OCI-LY7 (cell line): ENCODE data around the gene OSM. TPM values are rescaled to one million over a fixed set of nuclear protein-coding genes. Genes with fewer than 3 reads are reported as not detected.
A peak's percentile ranks its signal among the peaks of the same experiment; 100 is the strongest.

Experiments
- BruUV-seq: library from RNA; stranded (reverse); fragments of 400-500 nt; replicated peaks from 2 replicates; lab custom pipeline; 2021; lab: Mats Ljungman, UMichigan
- CTCF ChIA-PET: fragments of 300-600 bp; sonication (Branson Sonifier 250); formaldehyde crosslinking; loops from one replicate; lab custom pipeline; 2022; ENCODE audit warnings: antibody characterized with exemption; ENCODE audit not compliant: unreplicated experiment; lab: Charles Lee
- POLR2A ChIA-PET: fragments of 300-600 bp; sonication (Branson Sonifier 250); formaldehyde crosslinking; loops from one replicate; lab custom pipeline; 2022; ENCODE audit warnings: antibody characterized with exemption; lab: Charles Lee
- DNase-seq: peaks from one replicate; pipeline ENCODE4 v3.0.0-alpha.2; 2015; ENCODE audit warnings: low spot score
- H2AFZ ChIP-seq: fragments of 200-600 bp; sonication (generic), shearing (Covaris generic); 2 replicates; pipeline ENCODE4 v1.6.1; 2014; ENCODE audit warnings: mild to moderate bottlenecking, antibody characterized with exemption, low read length, moderate library complexity
- H3K27ac ChIP-seq: fragments of 200-600 bp; sonication (generic); 2 replicates; pipeline ENCODE4 v1.5.1; 2014; ENCODE audit warnings: mixed run types, low read depth, mild to moderate bottlenecking, moderate library complexity, low read length, inconsistent platforms; ENCODE audit not compliant: poor library complexity, severe bottlenecking
- H3K36me3 ChIP-seq: fragments of 200-600 bp; sonication (generic); 2 replicates; pipeline ENCODE4 v1.6.1; 2014; ENCODE audit warnings: mild to moderate bottlenecking, antibody characterized with exemption, low read length, moderate library complexity, mixed read lengths; ENCODE audit not compliant: insufficient read depth
- H3K4me1 ChIP-seq: fragments of 200-600 bp; sonication (generic); 2 replicates; pipeline ENCODE4 v1.5.1; 2014; ENCODE audit warnings: mild to moderate bottlenecking, low read length; ENCODE audit not compliant: insufficient read depth, poor library complexity, severe bottlenecking
- H3K4me2 ChIP-seq: fragments of 200-600 bp; sonication (generic); 2 replicates; pipeline ENCODE4 v1.6.1; 2014; ENCODE audit warnings: mild to moderate bottlenecking, low read length
- H3K4me3 ChIP-seq: fragments of 200-600 bp; sonication (generic); 2 replicates; pipeline ENCODE4 v1.5.1; 2014; ENCODE audit warnings: mild to moderate bottlenecking, low read depth, low read length; ENCODE audit not compliant: poor library complexity, severe bottlenecking
- H3K79me2 ChIP-seq: fragments of 200-600 bp; sonication (generic); 2 replicates; pipeline ENCODE4 v1.6.1; 2016; ENCODE audit warnings: low read depth, mild to moderate bottlenecking, low read length, moderate library complexity, mixed read lengths; ENCODE audit not compliant: insufficient read depth
- H3K9me2 ChIP-seq: fragments of 200-600 bp; sonication (generic); 2 replicates; pipeline ENCODE4 v1.6.1; 2016; ENCODE audit warnings: mild to moderate bottlenecking, low read length, mixed read lengths; ENCODE audit not compliant: insufficient read depth
- H3K9me3 ChIP-seq: fragments of 200-600 bp; sonication (generic); 2 replicates; pipeline ENCODE4 v1.6.1; 2014; ENCODE audit warnings: mild to moderate bottlenecking, mixed run types, low read length, mixed read lengths
- H4K20me1 ChIP-seq: fragments of 200-600 bp; sonication (generic); 2 replicates; pipeline ENCODE4 v1.6.1; 2014; ENCODE audit warnings: mild to moderate bottlenecking, antibody characterized with exemption, low read length, moderate library complexity, mixed read lengths; ENCODE audit not compliant: insufficient read depth
- CTCF ChIP-seq: fragments of 200-600 bp; sonication (generic); conservative IDR thresholded peaks from 2 replicates; pipeline ENCODE4 v1.5.1; 2014; ENCODE audit warnings: mild to moderate bottlenecking, antibody characterized with exemption, low read length, moderate library complexity, mixed read lengths
- EZH2phosphoT487 ChIP-seq: fragments of 200-600 bp; sonication (generic); IDR thresholded peaks from 2 replicates; pipeline ENCODE4 v1.6.1; 2018; ENCODE audit warnings: low read depth, borderline replicate concordance, mild to moderate bottlenecking, mixed run types, antibody characterized with exemption, low read length, moderate library complexity, mixed read lengths
- intact Hi-C: fragments of 100-400 bp; cut with micrococcal nuclease; formaldehyde crosslinking; loops from one replicate; pipeline ENCODE4 v1.10.0; 2022; ENCODE audit not compliant: unreplicated experiment
- total RNA-seq, 2 experiments: library from RNA; depleted of rRNA in 1 of 2; stranded (reverse); fragments of >200 nt in 1 of 2; shearing (Covaris generic) in 1 of 2; gene quantifications; 2 replicates each; pipeline ENCODE4 v1.2.3, GENCODE V29; 2014 to 2022

The OSM gene
- total RNA-seq, 2 experiments from 2014 or later: 0.91 TPM; not detected in 1

- intact Hi-C loops: no loop called here
- no TSS peak for BruUV-seq
- no peaks in the 10 kb centered on the region for H3K9me2 ChIP-seq
- no peaks in the 10 kb centered on the region for H4K20me1 ChIP-seq
- ChIA-PET CTCF (no interaction called here), POLR2A (interaction anchor here (0.6 kb wide), 1 partner anchor 13 kb away, joined by 5 read pairs; no protein-coding TSS in a partner anchor)
- no peak overlapping the region for H2AFZ ChIP-seq
- H3K4me2 ChIP-seq: no peak overlapping the region
- peaks cover 20% of the 10 kb centered on the region for H3K4me1 ChIP-seq
- H3K36me3 ChIP-seq: no peaks in the 10 kb centered on the region
- H3K27ac ChIP-seq: no peak overlapping the region
- no peak overlapping the region for H3K4me3 ChIP-seq
- TF ChIP-seq EZH2phosphoT487 (no peak), CTCF (no peak)
- no peaks in the 10 kb centered on the region for H3K9me3 ChIP-seq
- H3K79me2 ChIP-seq: no peaks in the 10 kb centered on the region
- no peak for DNase-seq
These were observed 44.3 kb downstream of the OSM start for GRCh38 chr22:30222321-30222720.

- no peak for TF ChIP-seq CTCF
- H3K79me2 ChIP-seq: no peaks in the 10 kb centered on the region
- ChIA-PET CTCF (no interaction called here), POLR2A (interaction anchor here (0.6 to 1.0 kb wide), 2 partner anchors 17 to 524 kb away, joined by 3 read pairs; no protein-coding TSS in a partner anchor)
- H3K4me1 ChIP-seq: peaks cover 20% of the 10 kb centered on the region
- peak overlapping the region; percentile 28 for H3K4me2 ChIP-seq
- no peaks in the 10 kb centered on the region for H3K9me2 ChIP-seq
- no peaks in the 10 kb centered on the region for H3K9me3 ChIP-seq
- intact Hi-C loops: no loop called here
- DNase-seq: peak; percentile 61
- no peaks in the 10 kb centered on the region for H4K20me1 ChIP-seq
- H3K36me3 ChIP-seq: no peaks in the 10 kb centered on the region
- H2AFZ ChIP-seq: no peak overlapping the region
- no peak overlapping the region for H3K27ac ChIP-seq
- H3K4me3 ChIP-seq: no peak overlapping the region
- BruUV-seq: no TSS peak
These were observed 45.3 kb downstream of the OSM start for GRCh38 chr22:30221121-30221992.
